Measurements from ENCODE around the gene PHF11.
A peak's percentile ranks its signal among the peaks of the same experiment; 100 is the strongest.

Gene PHF11

DNA sequence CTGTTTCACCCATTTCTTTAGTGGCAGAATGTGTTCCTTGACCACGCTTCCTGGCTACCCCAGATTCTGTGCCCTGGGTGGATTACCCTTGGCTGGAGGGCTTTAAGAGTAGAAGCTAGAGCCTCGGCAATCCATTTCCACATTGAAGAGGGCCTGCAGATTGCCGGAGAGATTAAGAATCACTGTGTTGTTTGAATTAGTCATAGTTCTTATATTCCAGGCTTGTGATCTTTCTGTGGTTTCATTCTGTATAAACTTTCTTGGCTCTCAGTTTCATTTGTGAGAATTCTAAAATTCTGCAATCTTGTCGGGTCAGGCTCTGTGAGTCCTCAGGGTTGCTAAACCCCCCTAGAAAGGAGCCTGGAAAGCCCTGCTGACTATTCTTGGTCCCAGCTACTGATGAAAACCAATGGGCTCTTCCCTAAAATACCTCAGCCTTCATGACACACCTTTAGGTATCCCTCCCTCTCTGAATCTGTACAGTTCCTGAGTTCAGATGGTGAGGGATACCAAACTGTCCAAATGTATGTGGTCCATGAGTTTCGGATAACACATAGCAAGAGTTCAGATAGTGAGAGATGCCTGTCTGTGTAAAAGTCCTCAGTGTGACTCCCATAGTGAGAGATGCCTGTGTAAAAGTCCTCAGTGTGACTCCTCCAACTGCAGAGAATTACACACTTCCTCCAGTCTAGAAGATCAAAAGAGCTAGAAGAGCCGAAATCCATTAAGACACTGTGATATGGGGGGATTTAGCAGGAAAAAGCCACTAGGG lies 4.3 kb downstream of the PHF11 start:
- DNase-seq = peak; percentile 80

- DNase-seq = peak; percentile 14
Observed at GRCh38 chr13:49502954-49503353, 7.2 kb downstream of the PHF11 start.

DNA sequence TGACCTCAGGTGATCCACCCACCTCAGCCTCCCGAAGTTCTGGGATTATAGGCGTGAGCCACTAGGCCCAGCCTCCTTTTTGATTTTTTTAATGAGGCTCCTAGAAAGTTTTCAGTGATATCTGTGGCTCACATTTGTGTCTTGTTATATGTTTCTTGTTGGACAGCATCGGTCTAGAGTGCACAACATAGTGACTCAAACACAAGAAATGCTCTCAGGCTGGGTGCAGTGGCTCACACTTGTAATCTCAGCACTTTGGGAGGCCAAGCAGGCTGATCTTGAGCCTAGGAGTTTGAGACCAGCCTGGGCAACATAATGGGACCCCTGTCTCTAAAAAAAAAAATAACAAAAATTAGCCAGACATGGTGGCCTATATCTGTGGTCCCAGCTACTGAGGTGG lies 8.2 kb downstream of the PHF11 start:
- DNase-seq = no peak

DNA sequence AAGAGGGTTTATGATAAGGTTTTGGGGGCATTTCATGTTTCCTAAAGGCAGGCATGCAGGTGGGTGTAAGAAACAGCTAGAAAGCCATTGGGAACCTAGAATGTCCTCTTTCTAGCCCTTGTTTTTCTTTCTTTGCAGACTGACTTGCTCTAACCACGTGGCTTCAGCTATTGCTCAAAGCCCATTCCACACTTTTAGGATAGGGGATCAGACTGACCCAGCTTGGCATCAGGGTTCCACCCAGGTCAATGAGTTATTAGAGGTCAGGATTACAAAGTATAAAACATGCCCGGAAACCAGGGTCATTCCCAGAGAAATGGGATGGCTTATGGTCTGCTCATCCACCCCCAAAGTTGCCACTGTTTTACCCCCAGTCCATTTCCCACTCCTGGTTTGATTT lies 16.8 kb downstream of the PHF11 start:
- no peak for DNase-seq

DNA sequence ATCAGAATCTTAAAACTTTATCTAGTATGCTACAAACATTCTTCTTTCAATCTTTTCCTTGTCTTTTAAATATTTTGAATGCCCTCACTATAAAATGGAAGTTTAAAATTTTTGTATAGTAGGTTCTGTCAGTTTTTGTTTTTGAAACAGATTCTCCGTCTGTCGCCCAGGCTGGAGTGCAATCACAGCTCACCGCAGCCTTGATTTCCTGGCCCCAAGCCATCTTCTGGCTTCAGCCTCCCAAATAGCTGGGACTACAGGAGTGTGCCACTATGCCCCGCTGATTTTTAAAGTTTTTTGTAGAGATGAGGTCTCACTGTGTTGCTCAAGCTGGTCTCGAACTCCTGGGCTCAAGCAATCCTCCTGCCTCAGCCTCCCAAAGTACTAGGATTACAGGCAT lies 20.7 kb downstream of the PHF11 start:
- DNase-seq = no peak

- no peak for DNase-seq
Observed at GRCh38 chr13:49517461-49517860, 21.7 kb downstream of the PHF11 start.

DNA sequence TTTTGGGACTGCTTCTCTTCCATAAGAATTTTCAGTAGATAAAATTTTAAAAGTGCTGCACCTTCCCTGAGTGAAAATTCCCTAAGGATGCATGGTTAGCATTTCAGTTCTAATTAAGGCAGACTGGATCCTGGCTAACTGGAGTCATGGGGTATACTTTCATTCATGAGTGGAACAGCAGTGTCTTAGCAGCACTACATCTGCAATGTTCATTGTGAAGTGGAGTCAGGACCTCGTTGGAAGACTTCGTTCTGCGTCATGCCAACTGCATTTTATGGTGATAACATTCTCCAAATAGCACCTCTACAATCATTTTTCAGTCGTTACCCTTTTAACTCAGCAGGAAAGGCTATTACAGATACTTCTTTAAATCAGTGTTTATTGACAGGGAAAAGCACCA lies 25.5 kb downstream of the PHF11 start:
- no peak for DNase-seq

- no peak for DNase-seq
Observed at GRCh38 chr13:49524740-49525501, 29.2 kb downstream of the PHF11 start.

- DNase-seq = no peak
Observed at GRCh38 chr13:49527123-49527522, 31.4 kb downstream of the PHF11 start.

DNA sequence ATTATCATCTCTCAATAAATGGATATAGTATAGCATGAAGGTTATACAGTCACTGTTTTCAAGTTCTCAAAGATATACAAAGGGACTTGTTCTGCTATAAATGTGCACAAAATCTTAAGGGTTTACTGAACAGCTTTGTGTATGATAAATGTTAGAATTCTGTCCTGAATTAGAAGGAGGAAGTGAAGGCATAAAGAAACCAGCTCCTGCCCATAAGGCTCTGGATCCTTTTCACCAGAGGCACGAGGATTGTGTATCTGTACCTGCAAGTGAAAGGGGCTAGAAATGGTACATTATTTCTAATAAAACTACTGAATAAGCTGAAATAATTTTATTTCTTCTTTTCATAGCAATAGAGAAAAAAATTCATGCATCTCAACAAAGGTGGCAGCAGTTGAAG lies 32.4 kb downstream of the PHF11 start:
- DNase-seq = peak; percentile 41

GRCh38 chr13:49530457-49530856 lies 34.7 kb downstream of the PHF11 start:
- peak; percentile 78 for DNase-seq

DNA sequence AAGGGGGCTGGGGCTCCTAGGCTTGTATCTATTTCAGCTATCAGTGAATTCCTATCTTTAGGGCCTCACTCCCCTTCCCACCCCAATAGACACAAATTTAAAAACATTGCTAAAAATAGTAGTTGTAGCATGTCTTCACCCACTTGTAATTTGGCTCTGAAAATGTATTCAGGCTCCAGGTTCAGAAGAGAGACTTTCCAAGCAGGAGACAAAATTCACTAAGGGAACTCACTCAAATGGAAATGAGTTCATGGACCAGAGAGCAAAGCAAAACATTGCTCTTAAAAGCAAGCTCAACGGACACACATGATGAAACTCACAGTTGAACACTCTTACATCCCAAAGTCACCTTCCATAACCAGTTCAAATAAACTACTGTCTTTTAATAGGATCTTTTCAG lies 36.8 kb downstream of the PHF11 start:
- no peak for DNase-seq

DNA sequence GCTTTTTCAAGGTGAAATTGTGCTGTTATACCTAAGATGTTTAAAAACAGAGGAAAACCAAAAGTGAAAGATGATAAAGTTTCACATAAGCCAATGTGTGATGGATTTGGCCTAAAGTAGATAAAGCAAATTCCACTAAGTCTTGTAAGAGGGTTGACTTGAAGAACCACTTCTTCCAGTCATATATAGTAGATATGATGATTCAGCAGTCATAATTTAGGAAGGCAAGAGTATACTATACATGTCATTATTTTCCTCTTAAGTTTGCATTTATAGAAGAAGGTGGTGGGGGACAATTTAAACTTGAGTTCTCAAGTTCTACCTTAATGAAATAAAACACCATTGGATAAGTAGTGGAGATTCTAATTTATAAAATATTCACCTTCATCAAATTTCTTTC lies 37.3 kb downstream of the PHF11 start:
- no peak for DNase-seq

DNA sequence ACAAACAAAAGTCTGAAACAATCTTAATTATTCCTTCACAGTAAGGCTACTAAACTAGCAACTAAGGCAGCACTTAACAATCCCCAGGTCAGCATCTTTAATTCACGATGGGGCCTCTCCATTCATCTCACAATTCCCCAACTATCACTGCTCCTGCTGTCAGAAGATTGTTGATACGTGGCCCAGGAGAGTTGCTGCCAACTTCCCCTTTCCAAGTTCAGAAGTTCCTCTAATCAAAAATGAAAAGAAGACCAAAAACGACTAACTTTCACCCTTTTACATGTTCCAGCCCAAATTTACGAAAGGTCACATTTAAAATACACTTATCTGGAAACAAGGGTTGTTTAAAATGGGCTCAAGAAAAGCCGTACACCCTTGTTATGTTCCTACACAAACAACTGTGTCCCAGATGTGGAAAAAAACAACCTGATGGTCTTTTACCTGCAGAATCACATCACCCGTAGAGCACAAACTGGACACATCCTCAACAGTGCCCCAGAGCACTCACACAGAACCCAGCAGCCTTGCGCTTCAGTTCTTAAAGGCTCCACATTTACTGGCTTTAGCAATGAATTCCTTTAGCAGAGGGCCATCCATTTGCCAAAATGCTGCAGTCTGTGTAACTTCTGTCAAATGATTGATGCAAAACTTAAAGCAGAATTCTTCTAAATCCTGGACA lies 38.0 kb downstream of the PHF11 start:
- peak; percentile 68 for DNase-seq

DNA sequence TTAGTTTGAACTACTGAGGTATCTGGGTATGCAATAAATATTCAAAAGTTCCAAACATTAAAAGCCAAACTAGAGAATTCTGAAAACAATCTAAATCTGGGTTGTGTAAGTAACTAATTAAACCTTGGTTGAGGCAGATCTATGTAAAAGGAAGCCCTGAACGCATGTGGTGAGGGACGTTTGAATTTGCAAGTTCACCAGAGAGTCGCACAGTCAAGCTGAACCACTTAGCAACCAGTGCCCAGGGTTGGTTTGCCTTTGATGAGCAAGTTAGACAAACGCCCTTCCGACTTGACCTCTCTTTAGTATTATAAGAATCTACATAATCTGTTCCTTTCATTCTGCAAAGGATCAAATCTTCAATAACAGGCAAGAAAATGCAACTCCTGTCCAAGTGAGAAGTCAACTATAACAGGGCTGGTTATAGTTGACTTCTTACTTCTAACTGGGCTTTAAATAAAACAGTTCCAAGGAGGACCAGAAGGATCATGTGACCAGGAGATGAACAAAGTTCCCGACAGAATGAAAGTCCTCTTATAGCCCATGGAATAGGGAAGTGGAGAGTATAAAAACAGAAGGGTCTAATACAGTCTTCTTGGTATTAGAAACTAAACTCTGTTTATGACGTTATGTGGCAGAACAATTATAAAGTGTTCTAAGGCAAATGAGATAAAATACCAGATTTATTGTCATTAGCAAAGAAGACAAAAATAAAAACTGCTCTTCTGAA lies 40.6 kb downstream of the PHF11 start:
- DNase-seq = peak; percentile 67

DNA sequence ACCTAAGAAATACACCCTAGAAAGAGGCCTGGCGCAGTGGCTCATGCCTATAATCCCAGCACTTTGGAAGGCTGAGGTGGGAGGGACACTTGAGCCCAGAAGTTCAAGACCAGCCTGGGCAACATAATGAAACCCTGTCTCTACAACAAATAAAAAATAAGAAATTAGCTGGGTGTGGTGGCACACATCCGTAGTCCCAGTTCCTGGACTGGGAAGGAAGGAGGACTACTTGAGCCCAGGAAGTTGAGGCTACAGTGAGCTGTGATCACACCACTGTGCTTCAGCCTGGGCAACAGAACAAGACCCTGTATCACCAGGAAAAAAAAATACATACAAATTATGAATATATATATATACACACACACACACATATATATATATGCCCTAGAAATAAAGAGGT lies 42.7 kb downstream of the PHF11 start:
- no peak for DNase-seq

DNA sequence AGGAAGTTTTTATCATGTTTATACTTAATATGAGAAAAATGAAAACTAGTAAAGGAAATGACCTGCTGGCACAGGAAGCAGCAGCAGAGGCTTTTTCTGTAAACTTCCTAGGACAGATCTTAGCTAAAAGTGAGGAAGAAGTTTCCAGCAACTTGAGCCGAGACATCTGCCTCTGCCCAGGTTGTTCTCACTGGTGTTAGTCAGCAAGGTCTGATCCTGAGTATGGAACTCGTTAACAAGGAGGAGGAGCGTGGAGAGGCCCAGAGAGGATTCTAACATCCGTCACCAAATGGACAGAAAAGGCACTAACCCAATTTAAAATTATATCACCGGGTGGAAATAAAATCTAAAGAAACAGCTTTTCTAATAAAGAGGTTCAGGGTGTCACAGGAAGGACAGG lies 43.6 kb downstream of the PHF11 start:
- DNase-seq = no peak

DNA sequence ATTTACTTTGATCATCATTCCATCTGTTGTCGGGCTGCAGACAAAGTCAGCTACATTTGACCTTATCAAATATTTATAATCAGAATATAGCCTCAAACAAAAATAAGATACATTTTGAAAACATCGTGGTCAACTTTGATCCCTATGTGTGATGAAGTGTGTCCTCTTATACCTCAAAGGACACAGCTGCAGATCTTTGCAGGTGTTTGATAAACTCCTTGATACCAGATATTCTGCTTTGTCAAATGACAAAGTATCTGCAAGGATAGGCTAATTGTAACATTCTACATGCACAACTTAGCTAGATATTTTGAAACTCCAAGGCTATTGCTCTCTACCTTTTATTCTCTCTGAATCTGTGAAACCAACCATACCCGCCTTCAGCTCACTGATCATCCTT lies 44.0 kb downstream of the PHF11 start:
- DNase-seq = no peak

- DNase-seq = peak; percentile 60
Observed at GRCh38 chr13:49540552-49540951, 44.8 kb downstream of the PHF11 start.

DNA sequence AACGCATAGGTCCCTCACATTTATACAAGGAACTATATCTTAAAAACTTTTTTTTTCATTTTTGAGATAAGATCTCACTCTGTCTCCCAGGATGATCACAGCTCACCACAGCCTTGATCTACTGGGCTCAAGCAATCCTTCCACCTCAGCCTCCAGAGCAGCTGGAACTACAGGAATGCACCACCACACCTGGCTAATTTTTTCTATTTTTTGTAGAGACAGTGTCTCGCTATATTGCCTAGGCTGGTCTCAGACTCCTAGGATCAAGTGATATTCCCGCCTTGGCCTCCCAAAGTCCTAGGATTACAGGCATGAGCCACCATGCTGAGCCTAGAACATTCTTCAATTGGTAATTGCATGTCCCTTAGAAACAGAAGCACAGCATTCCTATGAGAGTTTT lies 47.9 kb downstream of the PHF11 start:
- DNase-seq = no peak

- DNase-seq = no peak
Observed at GRCh38 chr13:49545661-49546060, 49.9 kb downstream of the PHF11 start.

DNA sequence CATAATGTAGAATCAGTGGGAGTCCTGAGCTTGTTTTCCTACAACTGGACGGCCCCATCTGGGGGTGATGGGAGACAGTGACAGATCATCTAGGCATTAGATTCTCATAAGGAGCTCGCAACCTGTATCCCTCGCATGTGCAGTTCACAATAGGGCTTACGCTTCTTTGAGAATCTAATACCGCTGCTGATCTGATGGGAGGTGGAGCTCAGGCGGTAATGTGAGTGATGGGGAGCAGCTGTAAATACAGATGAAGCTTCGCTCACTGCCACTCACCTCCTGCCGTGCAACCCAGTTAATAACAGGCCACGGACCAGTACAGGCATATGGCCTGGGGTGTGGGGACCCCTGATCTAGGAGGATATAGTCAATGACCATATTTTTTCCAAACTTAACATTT lies 50.8 kb downstream of the PHF11 start:
- DNase-seq = no peak

DNA sequence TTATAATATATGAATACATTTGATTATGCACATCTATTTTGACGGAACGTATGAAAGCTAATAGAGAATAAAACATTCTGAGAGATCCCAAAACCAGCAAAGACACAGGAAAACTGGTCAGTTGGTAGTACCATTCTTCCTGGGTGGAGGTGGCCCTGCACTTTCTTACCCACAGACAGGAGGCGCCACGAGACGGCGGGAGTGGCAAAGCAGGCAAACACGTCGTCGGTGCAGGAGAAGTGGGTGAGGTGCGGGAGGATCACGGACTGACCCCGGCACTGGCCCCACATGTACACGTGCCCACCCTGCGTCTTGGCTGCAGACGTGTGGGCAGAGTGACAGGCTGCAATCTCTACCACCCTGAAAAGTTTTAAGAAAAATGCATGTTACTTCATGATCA lies 53.5 kb downstream of the PHF11 start:
- no peak for DNase-seq

Data from suppressor macrophage treated with lipopolysaccharide for 4 hours (primary cell).